22Rv1 (cell line): Measurements from ENCODE around the gene CCL25.

Source experiments
- CTCF ChIP-seq: fragments of 450-650 bp; IDR thresholded peaks from 2 replicates; pipeline ENCODE4 v1.5.1; 2017; ENCODE audit warnings: mild to moderate bottlenecking
- ZFX ChIP-seq: fragments of 450-650 bp; IDR thresholded peaks from 2 replicates; pipeline ENCODE4 v1.6.1; 2017; ENCODE audit warnings: antibody characterized with exemption, borderline replicate concordance

- TF ChIP-seq CTCF = no peak
- no peak for TF ChIP-seq ZFX
Measured at GRCh38 chr19:8109455-8109854, 56.9 kb downstream of the CCL25 start.
